ENCODE measurements around the gene RNF13.

Gene RNF13

GRCh38 chr3:149800693-149801092 is 12.3 kb upstream of the RNF13 start:
- Histone ChIP-seq H3K36me3 (ENCODE audit: control insufficient read depth in 1 of 2, insufficient read depth in 2 of 2, low read length in 2 of 2) (no peaks in the 10 kb centered on the region), H3K4me1 (ENCODE audit: control insufficient read depth in 1 of 2, insufficient read depth in 2 of 2, low read length in 2 of 2) (no peaks in the 10 kb centered on the region), H3K4me3 (ENCODE audit: low read depth in 1 of 2, low read length in 2 of 2) (no peak overlapping the region), H3K27ac (ENCODE audit: low read depth, low read length) (no peak overlapping the region), H3K9ac (ENCODE audit: low read depth in 1 of 2, low read length in 2 of 2) (no peak overlapping the region), H3K27me3 (ENCODE audit: control insufficient read depth in 1 of 2, insufficient read depth in 2 of 2, low read length in 2 of 2) (no peaks in the 10 kb centered on the region), H3K9me3 (ENCODE audit: control insufficient read depth in 1 of 2, low read length in 2 of 2) (no peaks in the 10 kb centered on the region)

GRCh38 chr3:149801195-149801594 is 11.8 kb upstream of the RNF13 start:
- H3K9ac ChIP-seq (ENCODE audit: low read depth in 1 of 2, low read length in 2 of 2): no peak overlapping the region
- H3K4me3 ChIP-seq (ENCODE audit: low read depth in 1 of 2, low read length in 2 of 2): no peak overlapping the region
- no peaks in the 10 kb centered on the region for H3K4me1 ChIP-seq (ENCODE audit: control insufficient read depth in 1 of 2, insufficient read depth in 2 of 2, low read length in 2 of 2)
- no peaks in the 10 kb centered on the region for H3K27me3 ChIP-seq (ENCODE audit: control insufficient read depth in 1 of 2, insufficient read depth in 2 of 2, low read length in 2 of 2)
- H3K27ac ChIP-seq (ENCODE audit: low read depth, low read length): no peak overlapping the region
- no peaks in the 10 kb centered on the region for H3K36me3 ChIP-seq (ENCODE audit: control insufficient read depth in 1 of 2, insufficient read depth in 2 of 2, low read length in 2 of 2)
- H3K9me3 ChIP-seq (ENCODE audit: control insufficient read depth in 1 of 2, low read length in 2 of 2): no peaks in the 10 kb centered on the region

GRCh38 chr3:149801639-149802038 is 11.4 kb upstream of the RNF13 start:
- no peaks in the 10 kb centered on the region for H3K4me1 ChIP-seq (ENCODE audit: control insufficient read depth in 1 of 2, insufficient read depth in 2 of 2, low read length in 2 of 2)
- no peaks in the 10 kb centered on the region for H3K9me3 ChIP-seq (ENCODE audit: control insufficient read depth in 1 of 2, low read length in 2 of 2)
- no peaks in the 10 kb centered on the region for H3K27me3 ChIP-seq (ENCODE audit: control insufficient read depth in 1 of 2, insufficient read depth in 2 of 2, low read length in 2 of 2)
- no peaks in the 10 kb centered on the region for H3K36me3 ChIP-seq (ENCODE audit: control insufficient read depth in 1 of 2, insufficient read depth in 2 of 2, low read length in 2 of 2)
- H3K9ac ChIP-seq (ENCODE audit: low read depth in 1 of 2, low read length in 2 of 2): no peak overlapping the region
- no peak overlapping the region for H3K4me3 ChIP-seq (ENCODE audit: low read depth in 1 of 2, low read length in 2 of 2)
- H3K27ac ChIP-seq (ENCODE audit: low read depth, low read length): no peak overlapping the region

- no peaks in the 10 kb centered on the region for H3K27me3 ChIP-seq (ENCODE audit: control insufficient read depth in 1 of 2, insufficient read depth in 2 of 2, low read length in 2 of 2)
- H3K36me3 ChIP-seq (ENCODE audit: control insufficient read depth in 1 of 2, insufficient read depth in 2 of 2, low read length in 2 of 2): no peaks in the 10 kb centered on the region
- no peak overlapping the region for H3K4me3 ChIP-seq (ENCODE audit: low read depth in 1 of 2, low read length in 2 of 2)
- H3K4me1 ChIP-seq (ENCODE audit: control insufficient read depth in 1 of 2, insufficient read depth in 2 of 2, low read length in 2 of 2): no peaks in the 10 kb centered on the region
- no peaks in the 10 kb centered on the region for H3K9me3 ChIP-seq (ENCODE audit: control insufficient read depth in 1 of 2, low read length in 2 of 2)
- H3K9ac ChIP-seq (ENCODE audit: low read depth in 1 of 2, low read length in 2 of 2): no peak overlapping the region
- H3K27ac ChIP-seq (ENCODE audit: low read depth, low read length): no peak overlapping the region
These were observed 6.7 kb upstream of the RNF13 start for GRCh38 chr3:149806171-149806778.

- H3K4me1 ChIP-seq (ENCODE audit: control insufficient read depth in 1 of 2, insufficient read depth in 2 of 2, low read length in 2 of 2): peaks cover 4 to 8% of the 10 kb centered on the region in 2 donors
- no peak overlapping the region for H3K27ac ChIP-seq (ENCODE audit: low read depth, low read length)
- H3K27me3 ChIP-seq (ENCODE audit: control insufficient read depth in 1 of 2, insufficient read depth in 2 of 2, low read length in 2 of 2): no peaks in the 10 kb centered on the region
- no peak overlapping the region for H3K4me3 ChIP-seq (ENCODE audit: low read depth in 1 of 2, low read length in 2 of 2)
- no peaks in the 10 kb centered on the region for H3K9me3 ChIP-seq (ENCODE audit: control insufficient read depth in 1 of 2, low read length in 2 of 2)
- no peaks in the 10 kb centered on the region for H3K36me3 ChIP-seq (ENCODE audit: control insufficient read depth in 1 of 2, insufficient read depth in 2 of 2, low read length in 2 of 2)
- no peak overlapping the region for H3K9ac ChIP-seq (ENCODE audit: low read depth in 1 of 2, low read length in 2 of 2)
These were observed 4.7 kb upstream of the RNF13 start for GRCh38 chr3:149808209-149808829.

GRCh38 chr3:149809699-149810098 is 3.3 kb upstream of the RNF13 start:
- H3K27ac ChIP-seq (ENCODE audit: low read depth, low read length): no peak overlapping the region

GRCh38 chr3:149810846-149811245 is 2.2 kb upstream of the RNF13 start:
- Histone ChIP-seq H3K4me3 (ENCODE audit: low read depth in 1 of 2, low read length in 2 of 2) (no peak overlapping the region), H3K36me3 (ENCODE audit: control insufficient read depth in 1 of 2, insufficient read depth in 2 of 2, low read length in 2 of 2) (no peaks in the 10 kb centered on the region), H3K27me3 (ENCODE audit: control insufficient read depth in 1 of 2, insufficient read depth in 2 of 2, low read length in 2 of 2) (no peaks in the 10 kb centered on the region), H3K9ac (ENCODE audit: low read depth in 1 of 2, low read length in 2 of 2) (no peak overlapping the region), H3K9me3 (ENCODE audit: control insufficient read depth in 1 of 2, low read length in 2 of 2) (no peaks in the 10 kb centered on the region), H3K4me1 (ENCODE audit: control insufficient read depth in 1 of 2, insufficient read depth in 2 of 2, low read length in 2 of 2) (peaks cover 21 to 26% of the 10 kb centered on the region in 2 donors), H3K27ac (ENCODE audit: low read depth, low read length) (no peak overlapping the region)

More at GRCh38 chr3:149809699-149810098, 3.3 kb upstream of the RNF13 start:
- H3K4me3 ChIP-seq (ENCODE audit: low read depth in 1 of 2, low read length in 2 of 2): no peak overlapping the region
- no peaks in the 10 kb centered on the region for H3K36me3 ChIP-seq (ENCODE audit: control insufficient read depth in 1 of 2, insufficient read depth in 2 of 2, low read length in 2 of 2)
- no peaks in the 10 kb centered on the region for H3K9me3 ChIP-seq (ENCODE audit: control insufficient read depth in 1 of 2, low read length in 2 of 2)
- H3K4me1 ChIP-seq (ENCODE audit: control insufficient read depth in 1 of 2, insufficient read depth in 2 of 2, low read length in 2 of 2): peaks cover 11 to 17% of the 10 kb centered on the region in 2 donors
- H3K9ac ChIP-seq (ENCODE audit: low read depth in 1 of 2, low read length in 2 of 2): no peak overlapping the region
- H3K27me3 ChIP-seq (ENCODE audit: control insufficient read depth in 1 of 2, insufficient read depth in 2 of 2, low read length in 2 of 2): no peaks in the 10 kb centered on the region

- Histone ChIP-seq H3K4me1 (ENCODE audit: control insufficient read depth in 1 of 2, insufficient read depth in 2 of 2, low read length in 2 of 2) (peaks cover 27 to 31% of the 10 kb centered on the region in 2 donors), H3K27me3 (ENCODE audit: control insufficient read depth in 1 of 2, insufficient read depth in 2 of 2, low read length in 2 of 2) (no peaks in the 10 kb centered on the region), H3K36me3 (ENCODE audit: control insufficient read depth in 1 of 2, insufficient read depth in 2 of 2, low read length in 2 of 2) (no peaks in the 10 kb centered on the region), H3K9me3 (ENCODE audit: control insufficient read depth in 1 of 2, low read length in 2 of 2) (no peaks in the 10 kb centered on the region), H3K4me3 (ENCODE audit: low read depth in 1 of 2, low read length in 2 of 2) (peak overlapping the region; percentile 92 to 94), H3K9ac (ENCODE audit: low read depth in 1 of 2, low read length in 2 of 2) (peak overlapping the region; percentile 90 to 98), H3K27ac (ENCODE audit: low read depth, low read length) (peak overlapping the region; percentile 96)
These were observed 830 bp upstream of the RNF13 start for GRCh38 chr3:149812165-149812605.

GRCh38 chr3:149813367-149814281 is 609 bp downstream of the RNF13 start:
- H3K4me1 ChIP-seq (ENCODE audit: control insufficient read depth in 1 of 2, insufficient read depth in 2 of 2, low read length in 2 of 2): peaks cover 27 to 31% of the 10 kb centered on the region in 2 donors
- peak overlapping the region; percentile 92 to 94 for H3K4me3 ChIP-seq (ENCODE audit: low read depth in 1 of 2, low read length in 2 of 2)
- no peaks in the 10 kb centered on the region for H3K27me3 ChIP-seq (ENCODE audit: control insufficient read depth in 1 of 2, insufficient read depth in 2 of 2, low read length in 2 of 2)
- H3K36me3 ChIP-seq (ENCODE audit: control insufficient read depth in 1 of 2, insufficient read depth in 2 of 2, low read length in 2 of 2): no peaks in the 10 kb centered on the region
- H3K9ac ChIP-seq (ENCODE audit: low read depth in 1 of 2, low read length in 2 of 2): peak overlapping the region; percentile 90 to 98
- peak overlapping the region; percentile 96 for H3K27ac ChIP-seq (ENCODE audit: low read depth, low read length)
- no peaks in the 10 kb centered on the region for H3K9me3 ChIP-seq (ENCODE audit: control insufficient read depth in 1 of 2, low read length in 2 of 2)

GRCh38 chr3:149815321-149815720 is 2.3 kb downstream of the RNF13 start:
- H3K9ac ChIP-seq (ENCODE audit: low read depth in 1 of 2, low read length in 2 of 2): no peak overlapping the region
- H3K4me3 ChIP-seq (ENCODE audit: low read depth in 1 of 2, low read length in 2 of 2): peak overlapping the region in 1 of 2 donors; percentile 44
- H3K27me3 ChIP-seq (ENCODE audit: control insufficient read depth in 1 of 2, insufficient read depth in 2 of 2, low read length in 2 of 2): no peaks in the 10 kb centered on the region
- H3K4me1 ChIP-seq (ENCODE audit: control insufficient read depth in 1 of 2, insufficient read depth in 2 of 2, low read length in 2 of 2): peaks cover 27 to 31% of the 10 kb centered on the region in 2 donors
- no peaks in the 10 kb centered on the region for H3K36me3 ChIP-seq (ENCODE audit: control insufficient read depth in 1 of 2, insufficient read depth in 2 of 2, low read length in 2 of 2)
- H3K9me3 ChIP-seq (ENCODE audit: control insufficient read depth in 1 of 2, low read length in 2 of 2): no peaks in the 10 kb centered on the region
- H3K27ac ChIP-seq (ENCODE audit: low read depth, low read length): no peak overlapping the region

Measured in duodenal mucosa (tissue), 2 donors.